ENCODE results near the gene PCDHGC4. TPM values are rescaled to one million over a fixed set of nuclear protein-coding genes. Genes with fewer than 3 reads are reported as not detected.

The PCDHGC4 gene
- total RNA-seq, 1 donor from 2014 or later = 2.8 TPM

DNA sequence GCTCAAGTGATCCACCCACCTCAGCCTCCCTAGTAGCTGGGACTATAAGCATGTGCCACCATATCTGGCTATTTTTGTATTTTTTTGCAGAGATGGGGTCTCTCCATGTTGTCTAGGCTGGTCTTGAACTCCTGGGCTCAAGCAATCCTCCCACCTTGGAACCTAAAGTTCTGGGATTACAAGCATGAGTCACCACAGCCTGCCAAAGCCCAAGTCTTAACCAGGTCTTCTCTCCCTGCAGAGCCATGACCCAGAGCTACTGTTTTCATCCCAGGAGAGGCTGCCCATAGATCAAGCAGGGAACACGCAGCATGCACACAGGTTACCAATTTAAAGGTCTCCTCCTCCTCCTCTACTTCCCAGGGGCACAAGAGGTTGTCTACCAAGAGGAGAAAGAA is 33.8 kb downstream of the PCDHGC4 start:
- Mint-ChIP-seq H3K9me3 (ENCODE audit: unreplicated experiment) (no peaks in the 10 kb centered on the region), H3K4me1 (ENCODE audit: unreplicated experiment) (peaks cover 96% of the 10 kb centered on the region), H3K27ac (ENCODE audit: unreplicated experiment) (peak overlapping the region; percentile 15), H3K27me3 (ENCODE audit: unreplicated experiment) (no peaks in the 10 kb centered on the region), H3K4me3 (ENCODE audit: unreplicated experiment) (no peak overlapping the region), H3K36me3 (ENCODE audit: unreplicated experiment) (peaks cover 12% of the 10 kb centered on the region)
- DNase-seq (ENCODE audit: extremely low spot score, unreplicated experiment) = no peak
- TF ChIP-seq, protein P1, sequence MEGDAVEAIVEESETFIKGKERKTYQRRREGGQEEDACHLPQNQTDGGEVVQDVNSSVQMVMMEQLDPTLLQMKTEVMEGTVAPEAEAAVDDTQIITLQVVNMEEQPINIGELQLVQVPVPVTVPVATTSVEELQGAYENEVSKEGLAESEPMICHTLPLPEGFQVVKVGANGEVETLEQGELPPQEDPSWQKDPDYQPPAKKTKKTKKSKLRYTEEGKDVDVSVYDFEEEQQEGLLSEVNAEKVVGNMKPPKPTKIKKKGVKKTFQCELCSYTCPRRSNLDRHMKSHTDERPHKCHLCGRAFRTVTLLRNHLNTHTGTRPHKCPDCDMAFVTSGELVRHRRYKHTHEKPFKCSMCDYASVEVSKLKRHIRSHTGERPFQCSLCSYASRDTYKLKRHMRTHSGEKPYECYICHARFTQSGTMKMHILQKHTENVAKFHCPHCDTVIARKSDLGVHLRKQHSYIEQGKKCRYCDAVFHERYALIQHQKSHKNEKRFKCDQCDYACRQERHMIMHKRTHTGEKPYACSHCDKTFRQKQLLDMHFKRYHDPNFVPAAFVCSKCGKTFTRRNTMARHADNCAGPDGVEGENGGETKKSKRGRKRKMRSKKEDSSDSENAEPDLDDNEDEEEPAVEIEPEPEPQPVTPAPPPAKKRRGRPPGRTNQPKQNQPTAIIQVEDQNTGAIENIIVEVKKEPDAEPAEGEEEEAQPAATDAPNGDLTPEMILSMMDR (IDR thresholded peaks at IDR 0.05) = no peak

DNA sequence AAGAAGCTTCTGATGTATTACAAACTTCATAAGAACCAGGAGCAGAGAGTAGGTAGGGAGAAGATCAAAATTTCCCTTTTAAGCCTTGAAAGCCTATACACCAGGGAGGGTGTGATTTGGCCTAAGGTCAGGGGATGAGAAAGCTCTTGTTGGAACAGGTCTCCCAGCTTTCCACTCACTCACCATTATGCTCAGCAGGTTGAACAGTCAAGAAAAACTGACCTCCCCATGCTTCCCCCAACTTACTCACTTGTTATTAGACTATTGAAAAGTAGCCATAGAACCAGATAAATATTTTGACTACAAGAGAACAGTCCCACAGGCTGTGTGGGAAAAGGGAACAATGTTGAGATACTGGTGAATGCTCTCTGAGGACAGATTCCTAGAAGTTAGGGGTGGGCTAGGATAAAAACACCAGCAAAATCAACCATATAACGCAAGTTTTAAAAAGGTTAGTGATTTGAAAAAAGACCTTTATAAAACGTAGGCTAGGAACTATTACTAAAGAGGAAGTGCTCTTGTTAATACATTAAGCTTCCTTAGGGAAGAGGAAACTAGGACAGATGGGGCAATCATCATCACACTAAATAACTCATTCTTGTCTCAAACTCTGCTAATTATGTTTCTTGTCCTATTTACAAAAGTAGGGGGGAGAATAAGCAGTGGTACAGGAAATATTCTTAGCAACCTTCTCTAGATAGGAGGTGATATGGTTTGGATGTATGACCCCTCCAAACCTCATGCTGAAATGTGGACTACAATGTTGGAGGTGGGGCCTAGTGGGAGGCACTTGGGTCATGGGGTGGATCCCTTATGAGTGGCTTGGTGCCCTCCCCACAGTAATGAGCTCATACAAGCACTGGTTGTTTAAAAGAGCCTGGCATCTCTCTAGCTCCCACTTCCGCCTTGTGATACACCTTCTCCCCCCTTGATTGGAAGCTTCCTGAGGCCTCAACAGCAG is 35.1 kb downstream of the PCDHGC4 start:
- TF ChIP-seq, protein P1 (IDR thresholded peaks at IDR 0.05) = no peak
- H3K4me1 Mint-ChIP-seq (ENCODE audit: unreplicated experiment) = peaks cover 96% of the 10 kb centered on the region
- H3K9me3 Mint-ChIP-seq (ENCODE audit: unreplicated experiment) = no peaks in the 10 kb centered on the region
- H3K27me3 Mint-ChIP-seq (ENCODE audit: unreplicated experiment) = no peaks in the 10 kb centered on the region
- peak overlapping the region; percentile 97 for H3K27ac Mint-ChIP-seq (ENCODE audit: unreplicated experiment)
- no peak overlapping the region for H3K4me3 Mint-ChIP-seq (ENCODE audit: unreplicated experiment)
- DNase-seq (ENCODE audit: extremely low spot score, unreplicated experiment) = no peak
- peaks cover 12% of the 10 kb centered on the region for H3K36me3 Mint-ChIP-seq (ENCODE audit: unreplicated experiment)

DNA sequence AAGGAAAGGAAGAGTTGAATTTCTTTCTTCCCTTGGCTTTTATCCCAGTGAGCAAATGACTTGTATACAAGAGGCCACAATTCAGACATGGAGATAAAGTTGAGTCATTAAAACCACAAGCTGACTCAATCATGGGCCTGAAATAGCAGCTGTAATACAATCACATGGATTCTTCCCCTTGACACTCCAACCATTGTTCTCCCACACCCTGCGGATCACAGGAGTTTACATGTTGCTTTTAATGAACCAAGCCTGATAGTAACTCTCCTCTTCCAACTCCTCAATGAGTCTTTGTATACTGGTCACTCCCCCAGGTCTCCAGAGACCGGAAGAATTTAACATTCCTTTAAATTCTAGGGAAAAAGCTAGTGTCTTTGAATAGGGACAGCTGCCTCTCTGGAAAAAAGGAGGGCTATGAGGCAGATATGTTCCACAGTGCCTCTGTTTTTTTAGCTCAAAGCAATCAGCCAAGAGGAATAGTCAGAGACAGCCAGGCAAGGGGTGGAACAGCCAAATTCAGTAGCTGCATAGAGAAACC is 36.5 kb downstream of the PCDHGC4 start:
- no peak for DNase-seq (ENCODE audit: extremely low spot score, unreplicated experiment)
- TF ChIP-seq, protein P1 (IDR thresholded peaks at IDR 0.05) = no peak
- Mint-ChIP-seq H3K36me3 (ENCODE audit: unreplicated experiment) (peaks cover 12% of the 10 kb centered on the region), H3K4me1 (ENCODE audit: unreplicated experiment) (peaks cover 96% of the 10 kb centered on the region), H3K4me3 (ENCODE audit: unreplicated experiment) (no peak overlapping the region), H3K9me3 (ENCODE audit: unreplicated experiment) (no peaks in the 10 kb centered on the region), H3K27ac (ENCODE audit: unreplicated experiment) (peak overlapping the region; percentile 97), H3K27me3 (ENCODE audit: unreplicated experiment) (no peaks in the 10 kb centered on the region)

DNA sequence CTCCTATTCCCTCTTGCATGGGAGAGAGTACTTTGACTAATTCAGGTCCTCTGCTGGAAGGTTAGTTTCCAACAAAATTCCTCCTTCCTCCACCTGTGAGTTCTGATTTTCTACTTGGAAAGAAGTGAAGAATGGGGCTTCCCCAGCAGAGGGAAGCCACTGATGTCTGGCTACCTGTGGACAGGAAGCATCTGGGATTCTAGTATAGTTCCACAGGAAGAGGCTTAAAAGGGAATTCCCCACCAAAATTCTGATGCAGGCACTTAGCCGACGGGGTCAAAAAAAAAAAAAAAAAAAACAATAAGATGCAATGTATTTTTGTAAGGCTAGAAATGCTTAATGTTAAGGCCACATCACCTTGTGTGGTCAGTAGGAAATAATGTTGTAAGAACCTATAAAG is 37.5 kb downstream of the PCDHGC4 start:
- no peaks in the 10 kb centered on the region for H3K27me3 Mint-ChIP-seq (ENCODE audit: unreplicated experiment)
- TF ChIP-seq, protein P1 (IDR thresholded peaks at IDR 0.05) = no peak
- DNase-seq (ENCODE audit: extremely low spot score, unreplicated experiment) = no peak
- peaks cover 10% of the 10 kb centered on the region for H3K36me3 Mint-ChIP-seq (ENCODE audit: unreplicated experiment)
- H3K9me3 Mint-ChIP-seq (ENCODE audit: unreplicated experiment) = no peaks in the 10 kb centered on the region
- H3K27ac Mint-ChIP-seq (ENCODE audit: unreplicated experiment) = peak overlapping the region; percentile 97
- H3K4me1 Mint-ChIP-seq (ENCODE audit: unreplicated experiment) = peaks cover 87% of the 10 kb centered on the region
- no peak overlapping the region for H3K4me3 Mint-ChIP-seq (ENCODE audit: unreplicated experiment)

DNA sequence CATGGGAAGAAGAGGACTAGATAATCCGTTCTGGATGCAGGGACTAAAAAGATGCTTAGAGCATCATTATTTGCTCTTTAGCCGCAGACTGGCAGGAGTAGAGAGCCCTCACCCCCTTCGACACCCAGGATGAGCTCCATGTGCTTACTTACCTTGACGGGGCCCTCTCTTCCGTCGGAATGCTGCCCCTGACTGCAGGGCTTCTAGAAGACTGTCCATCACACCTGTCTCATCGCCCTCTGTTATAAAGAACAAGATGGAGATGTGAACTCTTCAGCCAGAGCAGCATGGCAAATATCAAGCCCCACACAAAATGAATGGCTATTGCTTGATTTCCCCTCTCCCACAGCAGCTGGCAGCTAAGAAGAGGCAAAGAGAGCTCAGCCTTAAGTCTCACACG is 39.2 kb downstream of the PCDHGC4 start:
- Mint-ChIP-seq H3K9me3 (ENCODE audit: unreplicated experiment) (no peaks in the 10 kb centered on the region), H3K27ac (ENCODE audit: unreplicated experiment) (peak overlapping the region; percentile 97), H3K4me3 (ENCODE audit: unreplicated experiment) (no peak overlapping the region), H3K4me1 (ENCODE audit: unreplicated experiment) (peaks cover 77% of the 10 kb centered on the region), H3K27me3 (ENCODE audit: unreplicated experiment) (no peaks in the 10 kb centered on the region), H3K36me3 (ENCODE audit: unreplicated experiment) (peaks cover 19% of the 10 kb centered on the region)
- peak; percentile 60 for DNase-seq (ENCODE audit: extremely low spot score, unreplicated experiment)
- TF ChIP-seq, protein P1 (IDR thresholded peaks at IDR 0.05) = no peak
